Spleen (tissue), 11 donors: ENCODE data around the gene GOLGA7B. TPM values are rescaled to one million over a fixed set of nuclear protein-coding genes. Genes with fewer than 3 reads are reported as not detected.

ENCODE experiments used
- DNase-seq: peaks from one replicate; pipeline ENCODE4 v3.0.0-alpha.2; 2020
- H3K27ac ChIP-seq, 8 donors: fragments of 200-600 bp; sonication (generic) in 7 of 8; 1 replicate in 4 of 8; 2 replicates in 4 of 8; pipeline versions ENCODE4 v1.5.0 to v1.8.0; 2016 to 2021; ENCODE audit warnings: inconsistent platforms in 4 of 8, mild to moderate bottlenecking in 4 of 8, moderate library complexity in 1 of 8
- H3K27me3 ChIP-seq, 7 donors: fragments of 200-600 bp; sonication (generic) in 6 of 7; replicated peaks in 1 of 7; 1 replicate in 4 of 7; 2 replicates in 3 of 7; pipeline versions ENCODE4 v1.5.0 to v1.8.0; 2016 to 2021; ENCODE audit warnings: inconsistent platforms in 3 of 7, mild to moderate bottlenecking in 1 of 7
- H3K36me3 ChIP-seq, 6 donors: fragments of 200-600 bp; sonication (generic) in 5 of 6; 1 replicate in 4 of 6; 2 replicates in 2 of 6; pipeline versions ENCODE4 v1.5.0 to v1.8.0; 2016 to 2021; ENCODE audit warnings: inconsistent platforms in 2 of 6
- H3K4me1 ChIP-seq, 6 donors: fragments of 200-600 bp; sonication (generic) in 5 of 6; 1 replicate in 3 of 6; 2 replicates in 3 of 6; pipeline versions ENCODE4 v1.5.0 to v1.8.0; 2016 to 2021; ENCODE audit warnings: inconsistent platforms in 3 of 6
- H3K4me3 ChIP-seq, 8 donors: fragments of 200-600 bp; sonication (generic) in 7 of 8; 1 replicate in 4 of 8; 2 replicates in 4 of 8; pipeline versions ENCODE4 v1.5.0 to v1.8.0; 2016 to 2021; ENCODE audit warnings: inconsistent platforms in 4 of 8, mild to moderate bottlenecking in 4 of 8, moderate library complexity in 2 of 8
- H3K9me3 ChIP-seq, 8 donors: fragments of 200-600 bp; sonication (generic) in 7 of 8; 1 replicate in 4 of 8; 2 replicates in 4 of 8; pipeline versions ENCODE4 v1.5.0 to v1.8.0; 2016 to 2021; ENCODE audit warnings: inconsistent platforms in 4 of 8
- CTCF ChIP-seq, 11 experiments: fragments of 200-600 bp in 7 of 11; fragments of 450-650 bp in 4 of 11; sonication (generic) in 4 of 11; IDR thresholded peaks in 8 of 11; conservative IDR thresholded peaks in 3 of 11; 1 replicate in 7 of 11; 2 replicates in 4 of 11; pipeline versions ENCODE4 v1.4.0 to v1.8.0; 2016 to 2021; ENCODE audit warnings: antibody characterized with exemption in 11 of 11, inconsistent platforms in 4 of 11, mild to moderate bottlenecking in 1 of 11
- POLR2A ChIP-seq, 3 donors: fragments of 450-650 bp; IDR thresholded peaks; one replicate each; pipeline ENCODE4 v1.5.1; 2017; ENCODE audit warnings: antibody characterized with exemption in 3 of 3, mild to moderate bottlenecking in 1 of 3
- POLR2AphosphoS5 ChIP-seq, 3 donors: sonication (generic); formaldehyde crosslinking; IDR thresholded peaks; one replicate each; pipeline ENCODE4 v1.5.1; 2017; ENCODE audit warnings: antibody characterized with exemption in 3 of 3
- WGBS, 5 donors: extraction: QIAGEN DNeasy Blood & Tissue Kit in 3 of 5; methylation state at CpG; one replicate each; pipeline versions ENCODE4 v1.1.5 to v1.1.7; 2013 to 2018; 5-methylcytosine and 5-hydroxymethylcytosine counted together
- intact Hi-C: fragments of 100-400 bp; cut with DNase I; formaldehyde crosslinking; loops from one replicate; pipeline ENCODE4 v1.15.0; 2023; ENCODE audit warnings: low total_unique reads
- polyA plus RNA-seq, 3 donors: library from polyadenylated mRNA; stranded (reverse); fragments of 200-250 nt; gene quantifications; one replicate each; pipeline ENCODE4 v1.2.1, GENCODE V29; 2013
- total RNA-seq, 7 donors: library from RNA; depleted of rRNA in 3 of 7; stranded (reverse); fragments of >200 nt in 3 of 7; fragmentation: NEBNext Ultra II Directional in 4 of 7; extraction: Animal tissue kit (Norgen Biotek cat#: 25700) in 4 of 7; gene quantifications; one replicate each; pipeline versions ENCODE4 v1.1.0 to v1.2.1, GENCODE V29; 2016 to 2021
- donor health status: healthy with polysubstance abuse.
- donor health status: DM: no; HTN: no; CAD: no; lungs with moderate emphysema.
- donor health status: DM: no; HTN: no; CAD: no.
- donor health status: Bipolar disorder and iron deficiency.
- donor health status: healthy.
- donor health status: DM: no; HTN: no; CAD: no.
- donor health status: DM: yes; HTN: yes; CAD: no.

GOLGA7B gene
- total and polyA plus RNA-seq, 10 donors: 0.27 to 1.0 (median 0.52) TPM

DNA sequence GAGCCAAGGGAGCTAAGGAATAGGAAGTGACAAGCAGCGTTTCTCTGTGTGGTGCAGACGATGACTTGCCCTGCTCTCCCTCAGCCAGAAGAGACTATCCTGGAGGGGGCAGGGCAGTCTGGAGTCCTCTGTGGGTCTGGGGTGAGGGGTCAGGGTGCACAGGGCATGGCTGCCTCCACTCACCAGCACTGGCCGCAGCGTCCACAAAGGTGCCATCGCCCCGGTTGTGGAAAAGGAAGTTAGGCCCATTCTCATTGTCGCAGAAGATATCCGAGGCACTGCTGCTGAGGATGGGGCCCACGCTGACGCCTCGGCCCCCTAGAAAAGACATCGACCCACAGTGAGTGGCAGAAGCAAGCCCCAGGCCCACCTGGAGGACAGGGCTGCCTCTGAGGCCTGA lies 58.2 kb downstream of the GOLGA7B start:
- intact Hi-C loops: no loop called here
- no peak for TF ChIP-seq POLR2AphosphoS5 (IDR thresholded peaks at IDR 0.05)
- no peak for TF ChIP-seq CTCF (IDR thresholded peaks at IDR 0.05 in 8 of 11, conservative IDR thresholded peaks at IDR 0.05 in 3 of 11)
- no peak for TF ChIP-seq POLR2A (IDR thresholded peaks at IDR 0.05)
- 49 to 84% (median 81%) methylated on average over 5 to 12 of the region's 12 CpGs for WGBS, 5 donors
- no peaks in the 10 kb centered on the region for H3K4me1 ChIP-seq
- no peaks in the 10 kb centered on the region for H3K36me3 ChIP-seq
- no peaks in the 10 kb centered on the region for H3K9me3 ChIP-seq
- peaks cover 0 to 71% (median 8%) of the 10 kb centered on the region in 7 donors for H3K27me3 ChIP-seq
- no peak for DNase-seq
- H3K27ac ChIP-seq: no peak overlapping the region
- no peak overlapping the region for H3K4me3 ChIP-seq

GRCh38 chr10:97910661-97911060 lies 61.0 kb downstream of the GOLGA7B start:
- Histone ChIP-seq H3K4me3 (no peak overlapping the region), H3K4me1 (peaks cover 0 to 7% (median 6%) of the 10 kb centered on the region in 6 donors), H3K36me3 (no peaks in the 10 kb centered on the region), H3K9me3 (no peaks in the 10 kb centered on the region), H3K27me3 (peaks cover 0 to 80% (median 5%) of the 10 kb centered on the region in 7 donors), H3K27ac (no peak overlapping the region)
- intact Hi-C loops: loop anchor here (5.0 kb wide), 1 partner anchor 132 kb away; no protein-coding TSS in a partner anchor
- TF ChIP-seq POLR2AphosphoS5 (IDR thresholded peaks at IDR 0.05): no peak
- no peak for TF ChIP-seq POLR2A (IDR thresholded peaks at IDR 0.05)
- TF ChIP-seq CTCF (IDR thresholded peaks at IDR 0.05 in 8 of 11, conservative IDR thresholded peaks at IDR 0.05 in 3 of 11): no peak
- WGBS, 5 donors: 73 to 81% (median 77%) methylated on average over 4 of the region's 4 CpGs
- DNase-seq: no peak

DNA sequence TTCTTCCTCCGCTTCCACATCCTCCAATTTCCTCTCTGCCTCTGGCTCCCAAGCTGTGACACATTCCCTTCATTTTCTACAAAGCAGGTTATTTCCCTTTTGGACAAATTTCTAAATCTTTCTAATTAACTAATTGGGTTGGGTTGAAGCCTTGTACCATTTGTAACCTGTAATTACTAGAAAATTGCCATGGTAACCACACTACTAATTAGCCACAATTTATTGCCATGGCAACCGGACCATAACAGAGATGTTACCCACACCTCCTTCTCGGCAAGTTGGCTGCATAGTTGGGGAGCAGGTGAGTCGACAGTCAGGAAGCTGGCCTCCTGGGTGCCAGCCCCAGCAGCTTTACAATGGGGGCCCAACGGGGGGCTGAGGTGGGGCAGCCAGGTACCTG lies 61.6 kb downstream of the GOLGA7B start:
- no peak for TF ChIP-seq POLR2AphosphoS5 (IDR thresholded peaks at IDR 0.05)
- no peak for TF ChIP-seq CTCF (IDR thresholded peaks at IDR 0.05 in 8 of 11, conservative IDR thresholded peaks at IDR 0.05 in 3 of 11)
- TF ChIP-seq POLR2A (IDR thresholded peaks at IDR 0.05): no peak
- Histone ChIP-seq H3K4me3 (no peak overlapping the region), H3K36me3 (no peaks in the 10 kb centered on the region), H3K27me3 (peaks cover 0 to 78% (median 5%) of the 10 kb centered on the region in 7 donors), H3K27ac (no peak overlapping the region), H3K9me3 (no peaks in the 10 kb centered on the region), H3K4me1 (peaks cover 0 to 7% (median 6%) of the 10 kb centered on the region in 6 donors)
- no peak for DNase-seq
- intact Hi-C loops: loop anchor here (5.0 kb wide), 1 partner anchor 131 kb away; no protein-coding TSS in a partner anchor
- WGBS, 5 donors: 50 to 66% (median 60%) methylated on average over 4 to 5 of the region's 5 CpGs

DNA sequence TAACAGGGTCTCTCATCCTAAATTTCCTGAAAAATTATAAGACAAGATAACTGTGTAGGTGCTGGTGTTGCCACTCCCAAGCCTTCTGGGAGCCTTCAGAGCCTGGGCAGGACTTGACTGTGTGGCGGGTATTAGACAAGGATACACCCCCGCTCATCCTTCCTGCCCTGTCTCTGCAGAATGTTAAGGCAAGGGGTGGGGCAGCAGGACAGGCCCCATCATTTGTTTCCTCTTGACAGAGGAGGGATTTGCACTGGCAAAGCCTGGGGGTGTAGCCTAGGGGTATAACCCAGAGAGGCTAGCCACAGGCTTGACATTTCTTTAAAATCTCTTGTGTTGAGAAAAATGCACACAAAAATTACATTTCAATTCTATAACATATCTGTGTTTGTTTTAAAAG lies 63.5 kb downstream of the GOLGA7B start:
- intact Hi-C loops: loop anchor here (5.0 kb wide), 1 partner anchor 129 kb away; no protein-coding TSS in a partner anchor
- H3K4me1 ChIP-seq: peaks cover 0 to 7% (median 6%) of the 10 kb centered on the region in 6 donors
- WGBS, 5 donors: 64 to 78% (median 77%) methylated on average over 2 of the region's 2 CpGs

More for the DNA sequence above, 63.5 kb downstream of the GOLGA7B start:
- H3K27ac ChIP-seq: no peak overlapping the region
- peaks cover 0 to 71% (median 2%) of the 10 kb centered on the region in 7 donors for H3K27me3 ChIP-seq
- H3K4me3 ChIP-seq: no peak overlapping the region
- no peak for DNase-seq
- H3K36me3 ChIP-seq: no peaks in the 10 kb centered on the region
- TF ChIP-seq CTCF (IDR thresholded peaks at IDR 0.05 in 8 of 11, conservative IDR thresholded peaks at IDR 0.05 in 3 of 11) (no peak), POLR2A (IDR thresholded peaks at IDR 0.05) (no peak), POLR2AphosphoS5 (IDR thresholded peaks at IDR 0.05) (no peak)
- H3K9me3 ChIP-seq: no peaks in the 10 kb centered on the region
